ENCODE results near the gene TMEM252. TPM values are rescaled to one million over a fixed set of nuclear protein-coding genes. Genes with fewer than 3 reads are reported as not detected.

Gene TMEM252
- total RNA-seq, 4 donors from 2014 or later: not detected

DNA sequence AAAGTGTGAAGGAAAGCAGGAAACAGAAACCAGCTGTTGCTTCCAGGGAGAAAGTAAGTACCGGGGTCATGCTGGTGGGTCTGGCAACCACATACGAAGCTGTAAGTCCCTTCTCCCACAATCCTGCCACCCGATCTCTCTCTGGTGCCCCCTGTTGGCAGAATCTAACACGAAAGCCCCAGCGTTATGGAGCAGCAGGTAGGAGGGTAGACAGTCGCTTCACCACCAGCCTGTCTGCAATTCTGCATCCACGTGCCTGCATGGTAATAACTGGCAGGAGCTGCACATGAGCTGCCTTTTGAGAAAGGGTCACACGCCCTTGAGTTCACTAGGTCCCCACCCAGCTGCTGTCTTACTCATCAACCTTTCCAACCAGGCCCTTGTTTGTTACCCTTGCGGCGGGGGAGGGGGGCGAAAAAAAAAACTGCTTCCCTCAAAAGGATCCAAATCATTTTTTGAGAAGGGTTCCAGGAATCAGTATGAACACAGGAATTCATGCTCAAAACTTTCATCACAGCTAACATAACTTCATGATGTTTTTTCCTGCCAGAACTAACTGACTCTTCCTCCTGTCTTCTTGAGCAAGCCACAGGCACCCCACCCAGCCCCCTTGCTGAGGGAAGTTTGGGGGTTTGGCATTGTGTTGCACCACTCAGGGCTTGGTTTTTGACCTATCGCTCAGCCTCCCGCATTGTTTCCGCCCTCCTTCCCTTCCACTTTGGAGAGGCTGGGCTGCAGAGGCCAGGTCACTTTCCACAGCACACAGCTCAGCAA is 19.6 kb upstream of the TMEM252 start:
- Histone ChIP-seq H3K27me3 (peaks cover 14% of the 10 kb centered on the region), H3K27ac (no peak overlapping the region), H3K9me3 (no peaks in the 10 kb centered on the region), H3K4me3 (no peak overlapping the region), H3K36me3 (no peaks in the 10 kb centered on the region), H3K4me1 (peaks cover 9% of the 10 kb centered on the region)
- DNase-seq (ENCODE audit: low spot score in 2 of 2): peak in 1 of 2 donors; percentile 76
- TF ChIP-seq EP300 (IDR thresholded peaks at IDR 0.05) (no peak), POLR2A (IDR thresholded peaks at IDR 0.05) (no peak), POLR2AphosphoS5 (IDR thresholded peaks at IDR 0.05) (no peak)
- TF ChIP-seq, protein P1, sequence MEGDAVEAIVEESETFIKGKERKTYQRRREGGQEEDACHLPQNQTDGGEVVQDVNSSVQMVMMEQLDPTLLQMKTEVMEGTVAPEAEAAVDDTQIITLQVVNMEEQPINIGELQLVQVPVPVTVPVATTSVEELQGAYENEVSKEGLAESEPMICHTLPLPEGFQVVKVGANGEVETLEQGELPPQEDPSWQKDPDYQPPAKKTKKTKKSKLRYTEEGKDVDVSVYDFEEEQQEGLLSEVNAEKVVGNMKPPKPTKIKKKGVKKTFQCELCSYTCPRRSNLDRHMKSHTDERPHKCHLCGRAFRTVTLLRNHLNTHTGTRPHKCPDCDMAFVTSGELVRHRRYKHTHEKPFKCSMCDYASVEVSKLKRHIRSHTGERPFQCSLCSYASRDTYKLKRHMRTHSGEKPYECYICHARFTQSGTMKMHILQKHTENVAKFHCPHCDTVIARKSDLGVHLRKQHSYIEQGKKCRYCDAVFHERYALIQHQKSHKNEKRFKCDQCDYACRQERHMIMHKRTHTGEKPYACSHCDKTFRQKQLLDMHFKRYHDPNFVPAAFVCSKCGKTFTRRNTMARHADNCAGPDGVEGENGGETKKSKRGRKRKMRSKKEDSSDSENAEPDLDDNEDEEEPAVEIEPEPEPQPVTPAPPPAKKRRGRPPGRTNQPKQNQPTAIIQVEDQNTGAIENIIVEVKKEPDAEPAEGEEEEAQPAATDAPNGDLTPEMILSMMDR (IDR thresholded peaks at IDR 0.05): no peak
- WGBS: 37% methylated on average over 14 of the region's 14 CpGs

DNA sequence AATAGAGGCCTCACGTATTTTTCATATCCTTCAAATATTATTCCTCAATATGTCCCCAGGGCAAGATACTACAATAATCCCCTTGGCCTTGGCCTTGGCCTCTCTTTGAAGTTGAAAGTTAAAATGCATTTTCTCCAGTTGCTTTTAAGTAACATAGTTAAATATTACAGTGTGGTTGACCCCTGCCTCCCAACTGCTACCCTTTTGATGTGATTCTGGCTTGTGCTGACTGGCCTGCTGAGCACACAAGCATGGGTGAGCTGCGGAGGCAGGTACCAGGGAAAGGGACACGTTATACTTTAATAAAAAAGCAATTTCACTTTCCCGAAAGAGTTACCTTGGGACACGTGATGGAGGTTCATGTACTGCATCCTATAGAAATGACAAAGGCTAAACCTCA is 17.9 kb upstream of the TMEM252 start:
- no peak overlapping the region for H3K27ac ChIP-seq
- DNase-seq (ENCODE audit: low spot score in 2 of 2): no peak
- peaks cover 9% of the 10 kb centered on the region for H3K4me1 ChIP-seq
- no peaks in the 10 kb centered on the region for H3K36me3 ChIP-seq
- H3K27me3 ChIP-seq: peaks cover 8% of the 10 kb centered on the region
- H3K4me3 ChIP-seq: no peak overlapping the region
- TF ChIP-seq EP300 (IDR thresholded peaks at IDR 0.05): no peak
- TF ChIP-seq POLR2A (IDR thresholded peaks at IDR 0.05): no peak
- TF ChIP-seq, protein P1 (IDR thresholded peaks at IDR 0.05): no peak
- no peak for TF ChIP-seq POLR2AphosphoS5 (IDR thresholded peaks at IDR 0.05)
- 83% methylated on average over 5 of the region's 5 CpGs for WGBS
- H3K9me3 ChIP-seq: no peaks in the 10 kb centered on the region

DNA sequence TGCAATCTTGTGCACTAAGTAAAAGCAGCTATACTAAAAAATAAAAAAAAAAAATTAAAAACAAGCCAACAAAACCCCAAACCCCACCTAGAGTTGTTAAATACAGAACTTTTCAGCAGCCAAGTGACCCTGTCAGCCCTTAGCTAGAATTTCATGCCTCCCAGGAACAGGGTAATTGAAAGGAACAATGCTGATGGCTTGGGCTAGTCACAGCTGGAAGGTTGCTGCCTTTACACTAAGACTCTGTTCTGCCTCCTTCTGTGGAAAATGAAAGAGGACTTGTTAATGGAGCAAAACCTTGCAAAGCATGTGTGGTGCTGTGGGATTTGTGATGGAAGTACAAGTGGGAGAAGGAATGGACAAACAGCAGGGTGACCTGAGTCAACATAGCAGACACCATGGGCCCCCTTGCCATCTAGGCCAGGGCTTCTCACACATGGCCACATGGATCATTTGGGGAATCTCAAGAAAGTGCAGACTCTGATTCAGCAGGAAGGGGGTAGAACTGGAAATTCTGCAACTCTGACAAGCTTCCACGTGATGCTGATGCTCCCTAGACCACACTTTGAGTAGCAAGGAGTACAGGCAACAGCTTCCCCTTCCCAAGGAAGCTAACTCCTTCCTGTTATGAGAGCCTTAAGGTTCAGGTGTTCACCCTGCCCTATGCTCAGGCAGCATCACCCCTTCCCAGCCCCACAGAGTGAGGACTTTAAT is 14.9 kb upstream of the TMEM252 start:
- H3K27ac ChIP-seq: no peak overlapping the region
- H3K4me1 ChIP-seq: peaks cover 8% of the 10 kb centered on the region
- TF ChIP-seq, protein P1 (IDR thresholded peaks at IDR 0.05): no peak
- TF ChIP-seq POLR2AphosphoS5 (IDR thresholded peaks at IDR 0.05): no peak
- TF ChIP-seq POLR2A (IDR thresholded peaks at IDR 0.05): no peak
- no peak for TF ChIP-seq EP300 (IDR thresholded peaks at IDR 0.05)
- H3K36me3 ChIP-seq: no peaks in the 10 kb centered on the region
- WGBS: 33% methylated on average over 1 of the region's 1 CpG
- no peaks in the 10 kb centered on the region for H3K27me3 ChIP-seq
- DNase-seq (ENCODE audit: low spot score in 2 of 2): no peak
- no peaks in the 10 kb centered on the region for H3K9me3 ChIP-seq
- H3K4me3 ChIP-seq: no peak overlapping the region

DNA sequence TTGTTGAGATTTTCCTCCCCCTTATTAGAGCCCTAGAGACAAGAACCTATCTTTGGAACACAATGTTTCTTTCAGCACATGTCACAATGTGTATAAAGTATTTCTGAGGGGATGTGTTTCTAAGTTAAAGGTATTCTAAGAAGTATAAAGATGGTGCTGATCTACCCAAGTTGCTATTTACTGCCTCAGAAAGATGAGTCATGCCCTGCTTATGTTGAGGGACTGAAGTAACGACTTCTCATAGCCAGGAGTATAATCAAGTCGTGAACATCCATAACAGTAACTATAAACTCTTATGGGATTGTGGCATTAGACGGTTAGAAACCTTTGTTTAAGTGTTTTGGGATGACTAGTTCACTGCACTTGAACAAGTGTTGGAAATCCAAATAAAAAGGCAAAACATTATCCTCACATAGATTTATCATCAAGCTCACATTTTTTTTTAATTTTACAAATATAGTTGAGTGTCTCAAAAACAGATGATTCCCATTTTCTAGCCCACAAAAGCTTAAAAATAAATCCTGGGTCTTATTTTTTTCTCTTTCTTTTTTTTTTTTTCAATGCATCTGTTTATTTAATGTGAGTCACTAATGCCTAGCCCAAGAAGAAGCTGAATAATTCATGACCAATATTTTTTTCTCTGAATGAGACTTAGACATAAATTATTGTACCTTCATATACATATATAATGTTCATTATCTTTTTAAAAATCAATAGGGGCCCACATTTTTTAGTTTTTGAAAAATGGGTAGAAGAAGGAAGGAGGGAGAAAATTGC is 12.2 kb upstream of the TMEM252 start:
- 31% methylated on average over 3 of the region's 3 CpGs for WGBS
- H3K27me3 ChIP-seq: no peaks in the 10 kb centered on the region
- H3K36me3 ChIP-seq: no peaks in the 10 kb centered on the region
- DNase-seq (ENCODE audit: low spot score in 2 of 2): no peak
- TF ChIP-seq EP300 (IDR thresholded peaks at IDR 0.05): peak; percentile 36
- TF ChIP-seq, protein P1 (IDR thresholded peaks at IDR 0.05): no peak
- H3K4me3 ChIP-seq: no peak overlapping the region
- no peak overlapping the region for H3K27ac ChIP-seq
- no peaks in the 10 kb centered on the region for H3K4me1 ChIP-seq
- H3K9me3 ChIP-seq: no peaks in the 10 kb centered on the region

DNA sequence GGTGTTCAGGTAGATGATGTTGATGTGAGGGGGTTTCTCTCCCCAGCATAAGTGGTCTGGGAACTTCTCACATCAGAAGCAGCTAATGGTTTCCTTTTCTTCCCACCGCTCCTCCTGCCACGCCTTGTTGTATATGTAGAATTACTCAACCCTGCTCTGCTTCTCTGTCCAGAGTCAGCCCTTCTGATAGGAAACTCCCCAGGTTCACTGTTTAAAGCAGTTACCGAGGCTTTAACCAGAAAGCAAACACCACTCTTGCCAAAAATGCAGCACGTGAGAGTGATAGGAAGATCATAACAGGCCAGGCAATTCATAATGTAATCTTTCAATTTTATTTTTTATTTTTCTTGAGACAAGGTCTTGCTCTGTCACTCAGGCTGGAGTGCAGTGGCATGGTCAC is 10.5 kb upstream of the TMEM252 start:
- Histone ChIP-seq H3K36me3 (no peaks in the 10 kb centered on the region), H3K4me3 (no peak overlapping the region), H3K9me3 (no peaks in the 10 kb centered on the region), H3K4me1 (no peaks in the 10 kb centered on the region), H3K27me3 (no peaks in the 10 kb centered on the region), H3K27ac (no peak overlapping the region)
- TF ChIP-seq, protein P1 (IDR thresholded peaks at IDR 0.05): no peak
- no peak for TF ChIP-seq EP300 (IDR thresholded peaks at IDR 0.05)
- TF ChIP-seq POLR2AphosphoS5 (IDR thresholded peaks at IDR 0.05): no peak
- TF ChIP-seq POLR2A (IDR thresholded peaks at IDR 0.05): no peak
- WGBS: 49% methylated on average over 4 of the region's 4 CpGs
- DNase-seq (ENCODE audit: low spot score in 2 of 2): no peak

Data from suprapubic skin (tissue), 4 donors.